ENCODE results near the gene ENOX1.

- TF ChIP-seq TARDBP (IDR thresholded peaks at IDR 0.05) (no peak), L3MBTL2 (conservative IDR thresholded peaks at IDR 0.05) (no peak), FOXA1 (IDR thresholded peaks at IDR 0.05) (no peak), SP1 (IDR thresholded peaks at IDR 0.05) (no peak), CTBP1 (IDR thresholded peaks at IDR 0.05; ENCODE audit: borderline replicate concordance) (no peak), NFRKB (IDR thresholded peaks at IDR 0.05) (no peak), ZNF384 (IDR thresholded peaks at IDR 0.05) (no peak), SUZ12 (IDR thresholded peaks at IDR 0.05) (no peak), FOXM1 (IDR thresholded peaks at IDR 0.05; ENCODE audit: borderline replicate concordance) (no peak), ELF4 (IDR thresholded peaks at IDR 0.05) (no peak)
Observed at GRCh38 chr13:43200307-43200706, 586.5 kb downstream of the ENOX1 start.
